ENCODE data around the gene SERTAD2.
A peak's percentile ranks its signal among the peaks of the same experiment; 100 is the strongest.

The SERTAD2 gene

GRCh38 chr2:64601034-64601754 is 52.5 kb downstream of the SERTAD2 start:
- Mint-ChIP-seq H3K27ac (no peak overlapping the region), H3K4me3 (no peak overlapping the region)

GRCh38 chr2:64599469-64599868 is 54.2 kb downstream of the SERTAD2 start:
- Mint-ChIP-seq H3K27ac (peak overlapping the region in 1 of 2 donors; percentile 35), H3K4me3 (no peak overlapping the region), H3K4me1 (ENCODE audit: low read depth in 2 of 2) (peaks cover 4 to 8% of the 10 kb centered on the region in 2 donors), H3K36me3 (ENCODE audit: insufficient read depth) (peaks cover 6% of the 10 kb centered on the region), H3K9me3 (no peaks in the 10 kb centered on the region), H3K27me3 (no peaks in the 10 kb centered on the region)
- DNase-seq: no peak
- ATAC-seq (replicated peaks): peak; percentile 16

More at GRCh38 chr2:64601034-64601754, 52.5 kb downstream of the SERTAD2 start:
- Mint-ChIP-seq H3K4me1 (ENCODE audit: low read depth in 2 of 2) (peaks cover 8 to 9% of the 10 kb centered on the region in 2 donors), H3K27me3 (no peaks in the 10 kb centered on the region), H3K9me3 (no peaks in the 10 kb centered on the region), H3K36me3 (ENCODE audit: insufficient read depth) (peaks cover 6% of the 10 kb centered on the region)
- ATAC-seq (replicated peaks): no peak
- no peak for DNase-seq

DNA sequence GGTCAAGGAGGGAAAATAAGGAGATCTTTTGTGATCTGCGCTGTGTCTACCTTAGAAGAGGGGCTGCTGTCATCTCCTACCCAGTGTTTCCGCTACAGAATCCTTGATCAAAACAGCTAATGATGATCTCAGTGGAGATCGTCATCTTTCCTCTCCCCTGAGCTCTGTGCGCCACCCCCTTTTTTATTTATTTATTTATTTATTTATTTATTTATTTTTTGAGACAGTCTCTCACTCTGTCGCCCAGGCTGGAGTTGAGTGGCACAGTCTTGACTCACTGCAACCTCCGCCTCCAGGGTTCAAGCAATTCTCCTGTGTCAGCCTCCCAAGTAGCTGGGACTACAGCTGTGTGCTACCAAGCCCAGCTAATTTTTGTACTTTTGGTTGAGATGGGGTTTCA is 55.5 kb downstream of the SERTAD2 start:
- Mint-ChIP-seq H3K36me3 (ENCODE audit: insufficient read depth) (peaks cover 15% of the 10 kb centered on the region), H3K4me3 (no peak overlapping the region), H3K27ac (no peak overlapping the region), H3K27me3 (no peaks in the 10 kb centered on the region), H3K4me1 (ENCODE audit: low read depth in 2 of 2) (peaks cover 4 to 8% of the 10 kb centered on the region in 2 donors), H3K9me3 (no peaks in the 10 kb centered on the region)
- ATAC-seq (replicated peaks): no peak
- no peak for DNase-seq

DNA sequence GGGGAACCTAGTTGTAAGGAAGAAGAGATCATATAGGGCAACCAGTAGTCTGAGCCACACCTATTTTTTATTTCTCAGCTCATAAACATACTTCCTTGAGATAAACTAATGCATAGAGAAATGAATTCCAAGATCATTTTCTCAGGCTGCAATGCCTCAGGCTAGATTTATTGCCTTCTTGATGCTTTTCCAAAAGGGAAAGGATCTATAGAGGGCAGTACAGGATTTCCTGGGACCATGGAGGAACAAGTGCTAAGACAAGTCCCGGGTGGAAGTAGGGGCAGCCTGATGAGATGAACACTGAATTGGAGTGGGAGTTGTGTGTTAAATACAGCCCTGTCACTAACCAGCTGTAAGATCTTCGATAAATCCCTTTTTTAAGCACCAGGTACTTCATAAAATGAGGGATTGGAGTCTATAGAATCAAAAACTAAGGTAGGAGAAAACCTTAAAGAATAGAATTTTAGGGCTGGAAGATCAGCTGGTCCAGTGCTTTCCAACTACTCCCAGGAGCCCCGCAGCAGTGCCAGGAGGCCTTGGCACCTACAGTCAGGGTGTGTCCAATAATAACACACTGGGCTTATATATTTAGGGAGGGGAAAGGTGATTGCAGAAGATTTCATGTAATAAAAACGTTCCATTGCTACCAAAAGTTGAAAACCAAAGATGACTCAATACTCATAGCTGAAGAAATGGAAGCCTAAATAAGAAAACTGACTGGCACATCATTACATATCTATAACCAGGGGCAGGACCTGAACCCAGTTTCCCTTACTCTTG is 58.1 kb downstream of the SERTAD2 start:
- no peak for DNase-seq
- H3K27ac Mint-ChIP-seq: no peak overlapping the region
- ATAC-seq (replicated peaks): no peak
- H3K4me1 Mint-ChIP-seq (ENCODE audit: low read depth in 2 of 2): peaks cover 4 to 8% of the 10 kb centered on the region in 2 donors
- H3K4me3 Mint-ChIP-seq: no peak overlapping the region
- peaks cover 41% of the 10 kb centered on the region for H3K36me3 Mint-ChIP-seq (ENCODE audit: insufficient read depth)
- no peaks in the 10 kb centered on the region for H3K27me3 Mint-ChIP-seq
- no peaks in the 10 kb centered on the region for H3K9me3 Mint-ChIP-seq

GRCh38 chr2:64594226-64594989 is 59.3 kb downstream of the SERTAD2 start:
- DNase-seq: no peak
- Mint-ChIP-seq H3K4me1 (ENCODE audit: low read depth in 2 of 2) (peaks cover 0 to 2% of the 10 kb centered on the region in 2 donors), H3K27ac (no peak overlapping the region), H3K4me3 (no peak overlapping the region), H3K9me3 (no peaks in the 10 kb centered on the region), H3K36me3 (ENCODE audit: insufficient read depth) (peaks cover 43% of the 10 kb centered on the region), H3K27me3 (no peaks in the 10 kb centered on the region)
- no peak for ATAC-seq (replicated peaks)

GRCh38 chr2:64593035-64593655 is 60.6 kb downstream of the SERTAD2 start:
- no peak for DNase-seq
- no peaks in the 10 kb centered on the region for H3K9me3 Mint-ChIP-seq
- H3K27ac Mint-ChIP-seq: peak overlapping the region in 1 of 2 donors; percentile 77
- H3K36me3 Mint-ChIP-seq (ENCODE audit: insufficient read depth): peaks cover 43% of the 10 kb centered on the region
- no peaks in the 10 kb centered on the region for H3K27me3 Mint-ChIP-seq
- no peak overlapping the region for H3K4me3 Mint-ChIP-seq
- no peak for ATAC-seq (replicated peaks)
- H3K4me1 Mint-ChIP-seq (ENCODE audit: low read depth in 2 of 2): peaks cover 0 to under 1% of the 10 kb centered on the region in 2 donors

- DNase-seq: no peak
- no peak for ATAC-seq (replicated peaks)
These were observed 62.5 kb downstream of the SERTAD2 start for GRCh38 chr2:64591188-64591587.

DNA sequence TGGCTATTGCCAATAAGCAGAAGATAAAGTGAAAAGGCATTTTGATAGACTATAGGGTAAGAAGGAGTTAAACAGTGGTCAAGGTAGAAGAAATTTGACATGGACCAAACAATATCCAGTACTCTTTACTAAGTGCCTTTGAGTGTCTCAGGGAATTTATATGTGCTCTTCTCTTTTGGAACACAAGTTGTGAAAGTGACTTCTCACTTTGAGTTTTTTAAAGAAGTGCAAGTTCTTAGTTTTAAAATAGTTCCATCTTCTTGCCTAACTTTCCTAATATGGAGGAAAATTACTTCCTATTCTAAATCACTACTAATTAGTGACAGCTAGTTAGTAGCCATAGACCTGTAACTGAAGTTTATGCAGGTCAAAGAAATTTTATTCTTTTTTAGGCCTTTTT is 66.2 kb downstream of the SERTAD2 start:
- Mint-ChIP-seq H3K27ac (no peak overlapping the region), H3K36me3 (ENCODE audit: insufficient read depth) (peaks cover 56% of the 10 kb centered on the region), H3K4me1 (ENCODE audit: low read depth in 2 of 2) (peaks cover 0 to 5% of the 10 kb centered on the region in 2 donors), H3K9me3 (no peaks in the 10 kb centered on the region), H3K4me3 (no peak overlapping the region), H3K27me3 (no peaks in the 10 kb centered on the region)
- ATAC-seq (replicated peaks): no peak
- no peak for DNase-seq

More at GRCh38 chr2:64591188-64591587, 62.5 kb downstream of the SERTAD2 start:
- Mint-ChIP-seq H3K27me3 (no peaks in the 10 kb centered on the region), H3K4me3 (no peak overlapping the region), H3K4me1 (ENCODE audit: low read depth in 2 of 2) (peaks cover 0 to 5% of the 10 kb centered on the region in 2 donors), H3K9me3 (no peaks in the 10 kb centered on the region), H3K36me3 (ENCODE audit: insufficient read depth) (peaks cover 58% of the 10 kb centered on the region), H3K27ac (no peak overlapping the region)

DNA sequence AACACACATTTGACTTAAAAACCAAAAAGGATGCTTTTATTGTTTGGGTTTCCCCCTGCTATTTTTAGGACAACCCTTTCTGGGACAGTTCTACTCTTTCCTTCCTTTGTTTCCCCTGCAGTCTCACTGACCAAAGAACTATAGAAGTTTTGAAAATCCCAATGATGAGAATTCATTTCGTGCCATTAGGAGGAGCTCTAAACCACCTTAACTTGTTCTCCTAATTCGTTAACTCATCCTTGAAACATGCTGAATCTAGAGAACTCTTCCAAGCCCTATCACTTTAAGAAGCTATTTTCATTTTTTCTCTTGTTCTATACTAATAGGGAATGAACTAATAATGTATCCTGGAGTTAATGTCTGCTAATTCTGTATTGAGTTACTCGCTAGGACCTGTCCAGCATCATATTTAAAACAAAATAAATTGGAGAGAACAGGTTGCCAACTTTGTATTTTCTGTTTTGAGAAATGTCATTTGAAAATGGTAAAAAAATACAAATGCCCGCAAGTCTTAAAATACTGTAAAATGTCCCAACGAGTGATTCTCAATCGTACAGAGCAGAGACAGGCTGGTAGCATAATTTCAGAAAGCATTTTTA is 66.7 kb downstream of the SERTAD2 start:
- Mint-ChIP-seq H3K27me3 (no peaks in the 10 kb centered on the region), H3K9me3 (no peaks in the 10 kb centered on the region), H3K4me3 (no peak overlapping the region), H3K27ac (no peak overlapping the region), H3K36me3 (ENCODE audit: insufficient read depth) (peaks cover 50% of the 10 kb centered on the region), H3K4me1 (ENCODE audit: low read depth in 2 of 2) (peaks cover 0 to 5% of the 10 kb centered on the region in 2 donors)
- no peak for DNase-seq
- peak; percentile 57 for ATAC-seq (replicated peaks)

GRCh38 chr2:64586054-64586453 is 67.7 kb downstream of the SERTAD2 start:
- H3K9me3 Mint-ChIP-seq: no peaks in the 10 kb centered on the region
- H3K4me3 Mint-ChIP-seq: no peak overlapping the region
- H3K27ac Mint-ChIP-seq: peak overlapping the region in 1 of 2 donors; percentile 62
- DNase-seq (no peak), ATAC-seq (replicated peaks) (no peak)
- peaks cover 45% of the 10 kb centered on the region for H3K36me3 Mint-ChIP-seq (ENCODE audit: insufficient read depth)
- H3K4me1 Mint-ChIP-seq (ENCODE audit: low read depth in 2 of 2): peaks cover 0 to 5% of the 10 kb centered on the region in 2 donors
- H3K27me3 Mint-ChIP-seq: no peaks in the 10 kb centered on the region

GRCh38 chr2:64582774-64583340 is 70.9 kb downstream of the SERTAD2 start:
- Mint-ChIP-seq H3K27ac (no peak overlapping the region), H3K4me3 (no peak overlapping the region), H3K9me3 (no peaks in the 10 kb centered on the region), H3K27me3 (no peaks in the 10 kb centered on the region), H3K4me1 (ENCODE audit: low read depth in 2 of 2) (peaks cover 1 to 2% of the 10 kb centered on the region in 2 donors), H3K36me3 (ENCODE audit: insufficient read depth) (peaks cover 53% of the 10 kb centered on the region)
- ATAC-seq (replicated peaks) (no peak), DNase-seq (no peak)

- no peaks in the 10 kb centered on the region for H3K27me3 Mint-ChIP-seq
- ATAC-seq (replicated peaks): no peak
- H3K27ac Mint-ChIP-seq: no peak overlapping the region
- DNase-seq: no peak
- H3K36me3 Mint-ChIP-seq (ENCODE audit: insufficient read depth): peaks cover 54% of the 10 kb centered on the region
- peaks cover 0 to 1% of the 10 kb centered on the region in 2 donors for H3K4me1 Mint-ChIP-seq (ENCODE audit: low read depth in 2 of 2)
- H3K4me3 Mint-ChIP-seq: no peak overlapping the region
- no peaks in the 10 kb centered on the region for H3K9me3 Mint-ChIP-seq
These were observed 71.8 kb downstream of the SERTAD2 start for GRCh38 chr2:64581777-64582539.
